Activated CD8-positive, alpha-beta memory T cell treated with anti-CD3 and anti-CD28 coated beads for 36 hours (primary cell): ENCODE results near the gene CDKAL1. TPM values are rescaled to one million over a fixed set of nuclear protein-coding genes. Genes with fewer than 3 reads are reported as not detected.

ENCODE experiments used
- CTCF ChIA-PET: fragments of 350-600 bp; sonication (Branson Sonifier 250); formaldehyde crosslinking; loops from one replicate; lab custom pipeline; 2021; ENCODE audit warnings: antibody characterized with exemption; lab: Charles Lee
- POLR2A ChIA-PET: fragments of 350-600 bp; sonication (Branson Sonifier 250); formaldehyde crosslinking; loops from one replicate; lab custom pipeline; 2021; ENCODE audit warnings: antibody characterized with exemption; lab: Charles Lee
- total RNA-seq, 2 experiments: library from RNA; stranded (reverse); gene quantifications; one replicate each; pipeline ENCODE4 v1.2.3, GENCODE V29; 2021

CDKAL1 gene
- total RNA-seq, 2 experiments from 2014 or later, result 26.2 to 27.5 TPM

GRCh38 chr6:20835315-20836010 is 301.2 kb downstream of the CDKAL1 start:
- ChIA-PET POLR2A (no interaction called here), CTCF (no interaction called here)

- CTCF ChIA-PET, result interaction anchor here (0.5 kb wide), 1 partner anchor 110 kb away, joined by 3 read pairs; no protein-coding TSS in a partner anchor
- POLR2A ChIA-PET, result no interaction called here
Observed at GRCh38 chr6:20837189-20837588, 302.9 kb downstream of the CDKAL1 start.

- ChIA-PET POLR2A (no interaction called here), CTCF (no interaction called here)
Observed at GRCh38 chr6:20838113-20838512, 303.9 kb downstream of the CDKAL1 start.

GRCh38 chr6:20839630-20840029 is 305.4 kb downstream of the CDKAL1 start:
- POLR2A ChIA-PET, result no interaction called here
- CTCF ChIA-PET, result no interaction called here

- ChIA-PET POLR2A (no interaction called here), CTCF (no interaction called here)
Observed at GRCh38 chr6:20840675-20841074, 306.4 kb downstream of the CDKAL1 start.

GRCh38 chr6:20841806-20842205 is 307.5 kb downstream of the CDKAL1 start:
- ChIA-PET CTCF (no interaction called here), POLR2A (no interaction called here)

- POLR2A ChIA-PET, result no interaction called here
- CTCF ChIA-PET, result no interaction called here
Observed at GRCh38 chr6:20845592-20845991, 311.3 kb downstream of the CDKAL1 start.

- POLR2A ChIA-PET, result no interaction called here
- CTCF ChIA-PET, result no interaction called here
Observed at GRCh38 chr6:20846602-20847028, 312.4 kb downstream of the CDKAL1 start.

GRCh38 chr6:20847904-20848303 is 313.6 kb downstream of the CDKAL1 start:
- ChIA-PET CTCF (no interaction called here), POLR2A (no interaction called here)

GRCh38 chr6:20850686-20851416 is 316.6 kb downstream of the CDKAL1 start:
- ChIA-PET POLR2A (no interaction called here), CTCF (no interaction called here)

GRCh38 chr6:20851795-20852194 is 317.5 kb downstream of the CDKAL1 start:
- CTCF ChIA-PET, result no interaction called here
- POLR2A ChIA-PET, result no interaction called here

GRCh38 chr6:20853828-20854227 is 319.6 kb downstream of the CDKAL1 start:
- ChIA-PET CTCF (no interaction called here), POLR2A (no interaction called here)

GRCh38 chr6:20856681-20857288 is 322.5 kb downstream of the CDKAL1 start:
- POLR2A ChIA-PET, result no interaction called here
- CTCF ChIA-PET, result no interaction called here

GRCh38 chr6:20861481-20861880 is 327.2 kb downstream of the CDKAL1 start:
- POLR2A ChIA-PET, result no interaction called here
- CTCF ChIA-PET, result no interaction called here

GRCh38 chr6:20866036-20866435 is 331.8 kb downstream of the CDKAL1 start:
- POLR2A ChIA-PET, result no interaction called here
- CTCF ChIA-PET, result interaction anchor here (0.5 kb wide), 1 partner anchor 79 kb away, joined by 3 read pairs; no protein-coding TSS in a partner anchor

GRCh38 chr6:20866935-20867703 is 332.9 kb downstream of the CDKAL1 start:
- ChIA-PET CTCF (no interaction called here), POLR2A (no interaction called here)

- ChIA-PET CTCF (no interaction called here), POLR2A (no interaction called here)
Observed at GRCh38 chr6:20868397-20869096, 334.3 kb downstream of the CDKAL1 start.

GRCh38 chr6:20870021-20870420 is 335.8 kb downstream of the CDKAL1 start:
- POLR2A ChIA-PET, result no interaction called here
- CTCF ChIA-PET, result no interaction called here

- ChIA-PET POLR2A (no interaction called here), CTCF (no interaction called here)
Observed at GRCh38 chr6:20870493-20870892, 336.2 kb downstream of the CDKAL1 start.
